GM19324 (cell line): ENCODE measurements around the gene P2RY14.
"Not testable (repeated sequence)": the region's sequence is repeated elsewhere in the genome, so short reads cannot be mapped to it uniquely, and the experiment has no call there.

Experiments
- ATAC-seq: cut with Tn5 transposase; IDR thresholded peaks from one replicate; pipeline ENCODE4 v1.9.1; 2021; ENCODE audit warnings: mild to moderate bottlenecking, moderate library complexity; ENCODE audit not compliant: unreplicated experiment, low FRiP score

P2RY14 gene

GRCh38 chr3:151265166-151265565 is 13.2 kb downstream of the P2RY14 start:
- no peak for ATAC-seq

GRCh38 chr3:151264605-151265004 is 13.7 kb downstream of the P2RY14 start:
- ATAC-seq = no peak

GRCh38 chr3:151262871-151263525 is 15.3 kb downstream of the P2RY14 start:
- ATAC-seq = no peak

- no peak for ATAC-seq
Measured at GRCh38 chr3:151259664-151260063, 18.7 kb downstream of the P2RY14 start.

- ATAC-seq = no peak
Measured at GRCh38 chr3:151256749-151257148, 21.6 kb downstream of the P2RY14 start.

GRCh38 chr3:151248772-151249337 is 29.5 kb downstream of the P2RY14 start:
- no peak for ATAC-seq

GRCh38 chr3:151242006-151242405 is 36.3 kb downstream of the P2RY14 start:
- not testable (repeated sequence) for ATAC-seq

DNA sequence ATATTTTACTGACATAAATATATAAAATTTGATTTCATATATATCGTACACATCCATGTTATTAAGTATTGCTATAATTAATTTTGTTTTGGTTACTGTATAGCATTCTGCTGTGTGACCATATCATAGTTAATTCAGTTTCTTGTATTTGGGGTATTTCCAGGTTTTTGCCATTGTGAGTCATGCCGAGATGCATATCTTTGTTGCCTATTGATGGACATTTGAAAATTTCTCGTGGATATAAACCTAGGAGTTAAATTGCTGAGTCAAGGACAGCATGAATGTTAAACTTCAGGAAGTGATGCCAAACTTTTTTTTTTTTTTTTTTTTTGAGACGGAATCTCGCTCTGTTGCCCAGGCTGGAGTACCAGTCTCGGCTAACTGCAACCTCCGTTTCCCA is 41.6 kb downstream of the P2RY14 start:
- ATAC-seq = no peak

- no peak for ATAC-seq
Measured at GRCh38 chr3:151236316-151236715, 42.0 kb downstream of the P2RY14 start.

DNA sequence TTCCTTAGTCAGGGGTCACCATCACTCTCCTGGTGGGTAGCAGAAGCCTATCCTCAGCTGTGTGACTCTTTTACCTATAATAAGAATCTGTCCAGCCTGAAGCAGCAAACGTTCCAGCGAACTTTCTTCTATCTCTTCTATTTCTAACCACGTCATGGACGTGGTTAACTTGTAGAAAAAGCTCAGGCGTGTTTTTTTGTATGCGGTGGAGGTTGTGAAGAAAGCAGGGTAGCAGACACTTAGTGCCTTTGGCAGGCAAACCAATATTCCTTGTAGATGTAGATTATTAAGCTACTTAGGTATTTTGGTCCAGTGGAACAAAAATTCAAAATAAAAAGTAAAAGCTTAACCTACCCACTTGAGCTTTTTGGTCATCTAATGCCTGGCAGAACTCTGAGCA is 43.5 kb downstream of the P2RY14 start:
- no peak for ATAC-seq

- ATAC-seq = no peak
Measured at GRCh38 chr3:151232991-151233390, 45.4 kb downstream of the P2RY14 start.

DNA sequence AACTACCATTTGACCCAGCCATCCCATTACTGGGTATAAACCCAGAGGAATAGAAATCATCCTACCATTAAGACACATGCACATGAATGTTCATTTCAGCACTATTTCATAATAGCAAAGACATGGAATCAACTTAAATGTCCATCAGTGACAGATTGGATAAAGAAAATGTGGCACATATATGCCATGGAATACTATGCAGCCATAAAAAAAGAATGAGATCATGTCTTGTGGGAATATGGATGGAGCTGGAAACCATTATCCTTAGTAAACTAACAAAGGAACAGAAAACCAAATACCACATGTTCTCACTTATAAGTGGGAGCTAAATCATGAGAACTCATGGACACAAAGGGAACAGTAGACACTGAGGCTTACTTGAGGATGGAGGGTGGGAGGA is 45.9 kb downstream of the P2RY14 start:
- not testable (repeated sequence) for ATAC-seq

- ATAC-seq = no peak
Measured at GRCh38 chr3:151230646-151231045, 47.7 kb downstream of the P2RY14 start.

DNA sequence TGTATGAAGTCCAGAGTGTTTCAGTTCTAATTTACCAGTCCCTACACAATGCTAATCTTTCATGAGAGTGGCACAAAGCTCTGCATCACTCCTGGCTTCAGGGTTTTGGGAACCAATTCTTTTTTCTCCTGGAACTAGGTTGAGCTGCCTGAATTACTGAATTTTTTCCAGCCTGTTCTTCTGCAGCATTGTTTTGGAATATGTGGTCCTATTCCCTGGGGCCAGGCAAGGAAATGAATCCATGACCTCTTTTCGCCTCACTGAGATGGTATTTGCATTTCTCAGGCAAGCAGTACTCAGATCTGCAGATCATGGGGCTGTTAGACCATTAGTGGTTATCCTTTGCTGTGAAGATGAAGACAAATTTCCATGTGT is 49.7 kb downstream of the P2RY14 start:
- no peak for ATAC-seq

DNA sequence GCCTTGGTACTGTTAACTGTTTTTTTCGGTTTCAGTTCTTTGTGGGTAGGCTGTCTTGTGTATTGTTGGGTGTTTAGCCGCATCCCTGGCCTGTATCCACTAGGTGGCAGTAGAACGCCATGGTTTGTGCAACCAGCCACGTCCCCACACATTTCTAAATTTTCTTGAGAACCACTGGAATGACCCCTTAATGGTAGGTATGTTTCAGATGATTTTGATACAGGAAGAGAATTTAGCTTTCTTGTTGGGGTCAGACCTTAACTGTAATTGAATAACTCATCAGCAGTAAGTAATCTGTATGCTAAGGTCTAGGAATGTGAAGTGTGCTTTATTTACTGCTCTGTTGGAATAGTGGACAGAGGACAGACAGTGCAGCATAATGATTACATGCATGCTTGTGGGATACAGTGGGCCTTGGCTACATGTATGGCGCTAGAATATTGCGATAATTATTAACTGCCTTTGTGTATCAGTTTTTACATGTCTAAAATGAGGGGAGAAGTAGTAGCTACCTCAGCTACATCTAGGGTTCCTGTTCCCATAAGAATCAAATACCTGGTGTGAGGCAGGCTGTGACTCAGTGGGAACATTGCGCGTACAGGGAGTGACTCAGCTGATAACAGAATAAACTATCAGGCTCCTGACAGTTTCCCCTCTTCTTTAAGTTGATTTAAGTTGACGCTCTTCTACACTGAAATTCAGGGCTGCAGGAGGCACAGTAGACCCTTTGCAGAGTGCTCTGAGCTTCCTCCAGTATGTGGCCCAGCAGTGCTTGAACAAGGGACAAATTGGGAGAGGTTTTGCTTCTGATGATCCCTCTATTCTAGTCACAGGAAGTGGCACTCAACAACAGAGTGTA is 50.3 kb downstream of the P2RY14 start:
- ATAC-seq = peak; percentile 84

DNA sequence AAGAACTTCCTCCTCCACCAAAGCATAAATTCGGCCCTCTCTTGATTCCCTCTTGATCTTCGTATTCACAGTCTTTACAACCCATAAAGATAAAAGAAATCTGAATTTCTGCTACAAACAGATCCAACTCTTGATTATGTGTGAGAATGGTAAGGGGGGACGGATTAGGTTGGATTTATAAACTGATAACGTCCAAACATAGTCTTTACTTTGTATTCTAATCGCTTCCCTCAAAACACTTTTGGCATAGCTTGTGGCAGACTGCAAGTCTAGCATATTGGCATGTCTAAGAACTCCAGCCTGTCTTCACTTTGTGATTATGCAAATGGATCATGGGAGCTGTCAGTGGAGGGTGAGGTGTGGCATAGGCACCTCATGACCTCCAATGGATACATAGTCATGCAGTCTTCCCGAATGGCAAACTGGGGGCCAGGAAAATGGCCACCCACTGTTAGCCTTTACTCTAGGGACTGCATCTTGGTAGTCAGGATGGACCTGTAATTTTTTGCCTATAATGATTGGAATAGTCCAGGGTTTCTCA is 51.0 kb downstream of the P2RY14 start:
- peak; percentile 51 for ATAC-seq

GRCh38 chr3:151226825-151227224 is 51.5 kb downstream of the P2RY14 start:
- no peak for ATAC-seq

DNA sequence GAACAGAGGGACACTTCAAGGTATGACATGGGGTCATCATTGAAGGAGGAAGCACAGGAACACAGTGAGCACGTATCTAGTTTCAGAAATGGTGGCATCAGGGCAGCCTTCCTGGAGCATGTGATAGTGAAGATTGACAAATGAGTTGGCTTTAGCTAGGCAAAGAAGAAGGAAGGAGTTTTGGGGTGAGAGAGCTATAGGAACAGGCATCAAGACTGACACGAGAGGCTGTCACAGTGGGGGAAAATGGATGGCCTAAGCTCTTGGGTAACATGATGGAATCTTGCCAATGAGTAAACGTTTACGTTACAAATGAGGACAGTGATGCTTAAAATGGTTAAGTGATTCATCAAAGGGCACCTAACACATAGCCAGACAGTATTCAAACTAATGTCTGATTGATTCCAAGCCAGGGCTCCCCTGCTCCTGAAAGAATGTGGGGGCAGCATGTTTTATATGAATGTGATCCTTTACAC is 52.2 kb downstream of the P2RY14 start:
- no peak for ATAC-seq

DNA sequence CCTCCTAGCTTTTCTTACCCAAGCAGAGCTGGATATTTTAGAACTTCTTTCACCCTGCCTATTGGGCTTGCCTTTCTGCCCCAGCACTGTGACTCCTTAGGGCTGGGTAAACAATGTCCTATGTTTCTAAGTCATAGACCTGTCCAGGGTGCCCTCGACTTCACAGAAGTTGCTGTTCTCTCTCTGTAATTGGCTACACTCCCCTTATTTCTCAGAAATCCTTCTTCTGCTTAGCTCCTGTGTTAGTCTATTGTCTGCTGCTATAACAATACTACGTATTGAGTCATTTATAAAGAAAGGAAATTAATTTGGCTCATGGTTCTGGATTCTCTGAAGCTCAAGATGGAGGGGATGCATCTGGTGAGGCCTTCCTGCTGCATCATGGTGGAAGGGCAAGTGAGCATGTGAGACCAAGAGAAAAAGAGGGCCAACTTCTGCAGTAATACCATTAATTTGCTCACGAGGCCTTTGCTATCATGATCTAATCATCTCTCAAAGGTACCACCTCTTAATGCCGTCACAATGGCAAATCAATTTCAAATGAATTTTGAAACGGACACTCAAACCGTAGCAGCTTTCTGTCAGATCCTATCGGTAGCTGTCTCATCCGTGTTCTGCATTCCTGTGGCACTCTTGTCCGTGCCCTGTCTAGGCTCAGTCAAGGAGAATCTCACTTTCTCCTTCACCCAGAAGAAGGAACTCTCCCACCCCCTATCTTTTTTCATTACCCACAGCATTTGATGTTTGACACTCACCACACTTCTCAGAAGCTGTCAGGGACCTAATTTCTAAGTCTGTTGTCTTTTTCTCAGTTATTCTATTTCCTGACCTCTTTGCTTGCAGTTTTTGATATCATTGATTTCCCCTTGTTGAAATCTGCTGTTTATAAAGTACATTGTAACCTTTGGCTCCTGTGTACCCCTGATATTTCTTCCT is 53.0 kb downstream of the P2RY14 start:
- ATAC-seq = no peak

DNA sequence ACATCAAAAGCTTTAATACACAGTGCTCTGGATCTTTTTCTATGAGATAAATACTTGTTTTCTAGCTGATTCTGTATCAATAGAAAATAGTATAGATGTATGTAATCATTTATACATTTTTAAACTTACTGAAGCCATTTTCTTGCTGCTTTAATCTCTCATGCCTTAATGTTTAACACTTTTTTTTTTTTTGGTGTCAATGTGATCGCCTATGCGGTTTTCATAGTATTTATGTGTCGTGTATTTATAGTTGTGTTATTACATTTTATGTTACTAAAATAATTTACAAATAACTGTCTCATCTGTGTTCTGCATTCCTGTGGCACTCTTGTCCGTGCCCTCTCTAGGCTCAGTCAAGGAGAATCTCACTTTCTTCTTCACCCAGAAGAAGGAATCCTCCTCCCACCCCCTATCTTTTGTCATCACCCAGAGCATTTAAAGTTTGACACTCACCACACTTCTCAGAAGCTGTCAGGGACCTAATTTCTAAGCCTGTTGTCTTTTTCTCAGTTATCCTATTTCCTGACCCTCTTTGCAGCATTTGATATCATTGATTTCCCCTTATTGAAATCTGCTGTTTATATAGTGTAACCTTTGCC is 54.0 kb downstream of the P2RY14 start:
- no peak for ATAC-seq
